CD4-positive, alpha-beta memory T cell (primary cell): Measurements from ENCODE around the gene PCSK1N. TPM values are rescaled to one million over a fixed set of nuclear protein-coding genes. Genes with fewer than 3 reads are reported as not detected.

ENCODE experiments used
- CTCF ChIA-PET: fragments of 350-600 bp; sonication (Branson Sonifier 250); formaldehyde crosslinking; loops from one replicate; lab custom pipeline; 2021; ENCODE audit warnings: inconsistent platforms; ENCODE audit not compliant: partially characterized antibody; lab: Charles Lee
- POLR2A ChIA-PET: fragments of 350-600 bp; sonication (Branson Sonifier 250); formaldehyde crosslinking; loops from one replicate; lab custom pipeline; 2021; ENCODE audit not compliant: partially characterized antibody; lab: Charles Lee
- DNase-seq, 5 donors: peaks; one replicate each; pipeline versions ENCODE4 v3.0.0 to v3.0.0-alpha.2; 2020 to 2022; ENCODE audit warnings: mixed read lengths in 1 of 5
- H3K27ac ChIP-seq: one replicate; pipeline ENCODE4 v1.7.0; 2013; ENCODE audit warnings: low read depth, low read length
- H3K27me3 ChIP-seq: 2 replicates; pipeline ENCODE4 v1.7.0; 2013; ENCODE audit warnings: mild to moderate bottlenecking, low read length, moderate library complexity; ENCODE audit not compliant: insufficient read depth
- H3K36me3 ChIP-seq: 2 replicates; pipeline ENCODE4 v1.7.0; 2013; ENCODE audit warnings: mild to moderate bottlenecking, low read length, moderate library complexity; ENCODE audit not compliant: insufficient read depth
- H3K4me1 ChIP-seq: 2 replicates; pipeline ENCODE4 v1.7.0; 2013; ENCODE audit warnings: mild to moderate bottlenecking, low read length, moderate library complexity; ENCODE audit not compliant: insufficient read depth
- H3K4me3 ChIP-seq, 2 donors: one replicate each; pipeline ENCODE4 v1.7.0; 2013; ENCODE audit warnings: low read length in 2 of 2, mild to moderate bottlenecking in 1 of 2
- H3K9me3 ChIP-seq, 2 donors: one replicate each; pipeline ENCODE4 v1.7.0; 2013; ENCODE audit warnings: low read length in 2 of 2, control low read depth in 1 of 2; ENCODE audit not compliant: control insufficient read depth in 1 of 2
- H3K27ac Mint-ChIP-seq, 7 donors: one replicate each; pipeline ENCODE4 v1.8.0; 2020 to 2021; ENCODE audit warnings: mixed read lengths in 7 of 7, mild to moderate bottlenecking in 6 of 7, inconsistent platforms in 3 of 7, moderate library complexity in 3 of 7
- H3K27me3 Mint-ChIP-seq, 2 donors: one replicate each; pipeline ENCODE4 v1.8.0; 2020 to 2021; ENCODE audit warnings: mixed read lengths in 2 of 2
- H3K36me3 Mint-ChIP-seq, 2 donors: one replicate each; pipeline ENCODE4 v1.8.0; 2020 to 2021; ENCODE audit warnings: mixed read lengths in 2 of 2, inconsistent platforms in 1 of 2, mild to moderate bottlenecking in 1 of 2
- H3K4me1 Mint-ChIP-seq, 4 donors: one replicate each; pipeline ENCODE4 v1.8.0; 2020 to 2021; ENCODE audit warnings: mixed read lengths in 4 of 4, mild to moderate bottlenecking in 1 of 4
- H3K4me3 Mint-ChIP-seq, 8 donors: one replicate each; pipeline ENCODE4 v1.8.0; 2020 to 2021; ENCODE audit warnings: mixed read lengths in 8 of 8, mild to moderate bottlenecking in 7 of 8, moderate library complexity in 6 of 8, inconsistent platforms in 3 of 8
- H3K9me3 Mint-ChIP-seq, 8 donors: one replicate each; pipeline ENCODE4 v1.8.0; 2020 to 2021; ENCODE audit warnings: mixed read lengths in 8 of 8, mild to moderate bottlenecking in 5 of 8, inconsistent platforms in 3 of 8, moderate library complexity in 1 of 8
- intact Hi-C: fragments of 100-400 bp; cut with micrococcal nuclease; formaldehyde crosslinking; loops from one replicate; pipeline ENCODE4 v1.15.1; 2023
- polyA plus RNA-seq, 2 donors: library from polyadenylated mRNA; unstranded; fragments of 300-500 nt; fragmentation: Illumina TruSeq; gene quantifications; one replicate each; pipeline ENCODE4 v1.2.3, GENCODE V29; 2021
- total RNA-seq, 2 experiments: library from RNA; stranded (reverse); gene quantifications; one replicate each; pipeline ENCODE4 v1.2.3, GENCODE V29; 2021

The PCSK1N gene
- total and polyA plus RNA-seq, 4 experiments from 2014 or later: 4.6 to 15.3 (median 7.5) TPM

- Histone ChIP-seq H3K36me3 (no peaks in the 10 kb centered on the region), H3K4me1 (peaks cover 11% of the 10 kb centered on the region), H3K4me3 (no peak overlapping the region), H3K9me3 (no peaks in the 10 kb centered on the region), H3K27ac (no peak overlapping the region), H3K27me3 (no peaks in the 10 kb centered on the region)
- H3K4me3 Mint-ChIP-seq: peak overlapping the region in 2 of 8 donors; percentile 10 to 22
- H3K36me3 Mint-ChIP-seq: no peaks in the 10 kb centered on the region
- DNase-seq: no peak
- intact Hi-C loops: no loop called here
- peaks cover 10 to 25% (median 13%) of the 10 kb centered on the region in 4 donors for H3K4me1 Mint-ChIP-seq
- CTCF ChIA-PET: no interaction called here
- POLR2A ChIA-PET: interaction anchor here (1.7 kb wide), 1 partner anchor 66 kb away, joined by 3 read pairs; the partner anchor contains the start of genes PQBP1 and TIMM17B
- H3K27me3 Mint-ChIP-seq: peaks cover 18 to 23% of the 10 kb centered on the region in 2 donors
- H3K27ac Mint-ChIP-seq: no peak overlapping the region
- H3K9me3 Mint-ChIP-seq: peaks cover 0 to 4% (median 0%) of the 10 kb centered on the region in 8 donors
Measured at GRCh38 chrX:48831136-48831908, 4.1 kb downstream of the PCSK1N start.

DNA sequence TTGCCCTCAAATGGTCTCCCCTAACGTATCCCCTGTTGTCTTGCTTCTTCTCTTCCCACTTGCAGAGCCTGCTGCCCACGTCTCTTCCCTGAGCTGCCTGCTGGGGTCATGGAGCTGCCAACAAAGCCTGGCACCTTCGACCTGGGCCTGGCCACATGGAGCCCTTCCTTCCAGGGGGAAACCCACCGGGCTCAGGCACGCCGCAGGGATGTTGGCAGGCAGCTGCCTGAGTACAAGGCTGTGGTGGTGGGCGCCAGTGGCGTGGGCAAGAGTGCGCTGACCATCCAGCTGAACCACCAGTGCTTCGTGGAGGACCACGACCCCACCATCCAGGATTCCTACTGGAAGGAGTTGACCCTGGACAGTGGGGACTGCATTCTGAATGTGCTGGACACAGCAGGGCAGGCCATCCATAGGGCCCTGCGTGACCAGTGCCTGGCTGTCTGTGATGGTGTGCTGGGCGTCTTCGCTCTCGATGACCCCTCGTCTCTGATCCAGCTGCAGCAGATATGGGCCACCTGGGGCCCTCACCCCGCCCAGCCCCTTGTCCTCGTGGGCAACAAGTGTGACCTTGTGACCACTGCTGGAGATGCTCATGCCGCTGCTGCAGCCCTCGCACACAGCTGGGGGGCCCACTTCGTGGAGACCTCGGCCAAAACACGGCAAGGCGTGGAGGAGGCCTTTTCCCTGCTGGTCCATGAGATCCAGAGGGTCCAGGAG lies 6.2 kb downstream of the PCSK1N start:
- Mint-ChIP-seq H3K9me3 (peaks cover 0 to 5% (median 0%) of the 10 kb centered on the region in 8 donors), H3K4me3 (no peak overlapping the region), H3K36me3 (peaks cover 0 to 12% of the 10 kb centered on the region in 2 donors), H3K27me3 (peaks cover 16 to 22% of the 10 kb centered on the region in 2 donors), H3K4me1 (peaks cover 3 to 14% (median 5%) of the 10 kb centered on the region in 4 donors), H3K27ac (no peak overlapping the region)
- intact Hi-C loops: no loop called here
- DNase-seq: no peak
- H3K9me3 ChIP-seq: no peaks in the 10 kb centered on the region
- no peaks in the 10 kb centered on the region for H3K36me3 ChIP-seq
- H3K27me3 ChIP-seq: no peaks in the 10 kb centered on the region
- CTCF ChIA-PET: interaction anchor here (1.2 kb wide), 1 partner anchor 181 kb away, joined by 3 read pairs; no protein-coding TSS in a partner anchor
- H3K4me1 ChIP-seq: peaks cover 7% of the 10 kb centered on the region
- no peak overlapping the region for H3K27ac ChIP-seq
- no peak overlapping the region for H3K4me3 ChIP-seq
- POLR2A ChIA-PET: no interaction called here

DNA sequence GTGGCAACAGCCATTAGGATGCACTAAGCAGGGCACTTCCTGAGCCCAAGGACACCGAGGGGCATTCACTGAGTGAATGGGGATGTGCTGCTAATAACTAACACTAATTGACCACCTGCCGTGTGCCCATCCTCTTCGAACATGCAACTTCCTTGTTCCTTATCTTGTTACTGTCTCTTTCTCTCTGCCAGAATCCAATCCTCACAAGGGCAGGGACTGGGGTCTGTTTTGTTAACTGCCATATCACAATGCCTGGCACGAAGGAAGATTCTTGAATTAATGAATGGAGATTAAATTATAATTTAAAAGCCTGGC lies 7.8 kb downstream of the PCSK1N start:
- Mint-ChIP-seq H3K36me3 (peaks cover 0 to 20% of the 10 kb centered on the region in 2 donors), H3K27me3 (peaks cover 16 to 22% of the 10 kb centered on the region in 2 donors), H3K4me3 (peak overlapping the region in 6 of 8 donors; percentile 31 to 66 (median 36)), H3K9me3 (peaks cover 0 to 4% (median 0%) of the 10 kb centered on the region in 8 donors), H3K27ac (no peak overlapping the region), H3K4me1 (peaks cover 0 to 5% (median 4%) of the 10 kb centered on the region in 4 donors)
- Histone ChIP-seq H3K27ac (no peak overlapping the region), H3K36me3 (no peaks in the 10 kb centered on the region), H3K4me3 (no peak overlapping the region), H3K27me3 (no peaks in the 10 kb centered on the region), H3K9me3 (no peaks in the 10 kb centered on the region), H3K4me1 (no peaks in the 10 kb centered on the region)
- intact Hi-C loops: no loop called here
- DNase-seq: no peak
- POLR2A ChIA-PET: no interaction called here
- CTCF ChIA-PET: no interaction called here

GRCh38 chrX:48826876-48827653 lies 8.3 kb downstream of the PCSK1N start:
- CTCF ChIA-PET: no interaction called here
- peaks cover 16 to 22% of the 10 kb centered on the region in 2 donors for H3K27me3 Mint-ChIP-seq

GRCh38 chrX:48826135-48826875 lies 9.1 kb downstream of the PCSK1N start, which contains the start of gene ERAS:
Gene ERAS (plus strand): TSS chrX:48826513. CDS start chrX:48829124, 2,611 bp downstream.
- ChIA-PET POLR2A (interaction anchor here (0.6 kb wide), 1 partner anchor 104 kb away, joined by 3 read pairs; no protein-coding TSS in a partner anchor), CTCF (interaction anchor here (1.0 kb wide), 1 partner anchor 178 kb away, joined by 5 read pairs; no protein-coding TSS in a partner anchor)
- H3K27me3 Mint-ChIP-seq: peaks cover 16 to 22% of the 10 kb centered on the region in 2 donors
- H3K27ac ChIP-seq: no peak within 1 kb of the TSS
- H3K36me3 ChIP-seq: no peaks in the 10 kb centered on the region
- H3K27ac Mint-ChIP-seq: no peak within 1 kb of the TSS
- H3K4me1 Mint-ChIP-seq: peaks cover 0 to 5% (median 4%) of the 10 kb centered on the region in 4 donors
- no peaks in the 10 kb centered on the region for H3K27me3 ChIP-seq
- intact Hi-C loops: no loop called here
- no peaks in the 10 kb centered on the region for H3K9me3 ChIP-seq
- peak within 1 kb of the TSS in 6 of 8 donors; percentile 35 to 68 (median 58) for H3K4me3 Mint-ChIP-seq
- H3K4me1 ChIP-seq: no peaks in the 10 kb centered on the region
- DNase-seq: peak in 1 of 5 donors; percentile 7
- peaks cover 0 to 4% (median 0%) of the 10 kb centered on the region in 8 donors for H3K9me3 Mint-ChIP-seq
- peaks cover 0 to 20% of the 10 kb centered on the region in 2 donors for H3K36me3 Mint-ChIP-seq
- H3K4me3 ChIP-seq: no peak within 1 kb of the TSS

More at GRCh38 chrX:48826876-48827653, 8.3 kb downstream of the PCSK1N start:
- DNase-seq: no peak
- POLR2A ChIA-PET: interaction anchor here (0.6 kb wide), 1 partner anchor 103 kb away, joined by 3 read pairs; no protein-coding TSS in a partner anchor
- Histone ChIP-seq H3K27ac (no peak overlapping the region), H3K4me1 (no peaks in the 10 kb centered on the region), H3K4me3 (no peak overlapping the region), H3K36me3 (no peaks in the 10 kb centered on the region), H3K27me3 (no peaks in the 10 kb centered on the region), H3K9me3 (no peaks in the 10 kb centered on the region)
- intact Hi-C loops: no loop called here
- Mint-ChIP-seq H3K4me3 (peak overlapping the region in 6 of 8 donors; percentile 35 to 66 (median 38)), H3K27ac (no peak overlapping the region), H3K36me3 (peaks cover 0 to 20% of the 10 kb centered on the region in 2 donors), H3K4me1 (peaks cover 0 to 5% (median 4%) of the 10 kb centered on the region in 4 donors), H3K9me3 (peaks cover 0 to 4% (median 0%) of the 10 kb centered on the region in 8 donors)

DNA sequence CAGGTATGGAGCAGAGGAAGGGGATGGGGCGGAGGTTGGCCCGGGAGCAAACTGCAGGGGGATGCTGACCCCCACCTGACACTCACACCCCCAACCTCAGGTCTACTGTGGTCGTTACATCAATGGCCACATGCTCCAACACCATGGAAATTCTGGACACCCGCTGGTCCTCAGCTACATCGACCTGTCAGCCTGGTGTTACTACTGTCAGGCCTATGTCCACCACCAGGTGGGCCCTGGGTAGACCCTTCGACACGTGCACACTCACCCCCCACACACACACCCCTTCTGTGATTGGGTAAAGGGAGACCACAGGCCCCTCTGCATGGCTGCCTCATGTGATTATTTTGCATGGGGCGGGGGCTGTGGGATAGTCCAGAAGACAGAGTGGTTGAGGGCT lies 11.3 kb downstream of the PCSK1N start:
- H3K27me3 ChIP-seq: no peaks in the 10 kb centered on the region
- DNase-seq: no peak
- peaks cover 11 to 13% of the 10 kb centered on the region in 2 donors for H3K27me3 Mint-ChIP-seq
- H3K36me3 Mint-ChIP-seq: peaks cover 5 to 22% of the 10 kb centered on the region in 2 donors
- ChIA-PET POLR2A (no interaction called here), CTCF (no interaction called here)
- H3K9me3 ChIP-seq: no peaks in the 10 kb centered on the region
- H3K4me1 Mint-ChIP-seq: peaks cover 0 to 5% (median 4%) of the 10 kb centered on the region in 4 donors
- H3K27ac Mint-ChIP-seq: no peak overlapping the region
- no peak overlapping the region for H3K4me3 ChIP-seq
- intact Hi-C loops: no loop called here
- no peaks in the 10 kb centered on the region for H3K4me1 ChIP-seq
- no peak overlapping the region for H3K4me3 Mint-ChIP-seq
- H3K9me3 Mint-ChIP-seq: peaks cover 0 to 4% (median 0%) of the 10 kb centered on the region in 8 donors
- H3K27ac ChIP-seq: no peak overlapping the region
- H3K36me3 ChIP-seq: no peaks in the 10 kb centered on the region
